Measurements from ENCODE around the gene PPFIBP1. TPM values are rescaled to one million over a fixed set of nuclear protein-coding genes. Genes with fewer than 3 reads are reported as not detected.

Gene PPFIBP1
- total RNA-seq, 4 donors from 2014 or later = 48.6 to 148 (median 74.8) TPM

DNA sequence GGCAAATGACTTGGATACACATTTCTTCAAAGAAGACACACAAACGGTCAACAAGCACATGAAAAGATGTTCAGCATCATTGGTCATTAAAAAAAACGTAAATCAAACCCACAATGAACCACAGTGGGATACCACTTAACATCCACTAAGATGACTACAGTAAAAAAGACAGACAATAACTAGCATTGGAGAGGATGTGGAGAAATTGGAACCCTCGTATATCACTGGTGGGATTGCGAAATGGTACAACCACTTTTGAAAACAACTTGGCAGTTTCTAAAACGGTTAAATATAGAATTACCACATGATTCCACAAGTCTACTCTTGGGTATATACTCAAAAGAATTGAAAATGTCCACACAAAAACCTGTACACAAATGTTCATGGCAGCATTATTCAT, 25.2 kb upstream of the PPFIBP1 start:
- WGBS = 83% methylated on average over 5 of the region's 5 CpGs
- no peak for DNase-seq (ENCODE audit: low spot score in 2 of 2)
- Histone ChIP-seq H3K9me3 (no peaks in the 10 kb centered on the region), H3K4me1 (no peaks in the 10 kb centered on the region), H3K27ac (no peak overlapping the region), H3K36me3 (no peaks in the 10 kb centered on the region), H3K4me3 (no peak overlapping the region), H3K27me3 (no peaks in the 10 kb centered on the region)
- TF ChIP-seq POLR2AphosphoS5 (IDR thresholded peaks at IDR 0.05) (no peak), POLR2A (IDR thresholded peaks at IDR 0.05) (no peak), EP300 (IDR thresholded peaks at IDR 0.05) (no peak)
- TF ChIP-seq, protein P1, sequence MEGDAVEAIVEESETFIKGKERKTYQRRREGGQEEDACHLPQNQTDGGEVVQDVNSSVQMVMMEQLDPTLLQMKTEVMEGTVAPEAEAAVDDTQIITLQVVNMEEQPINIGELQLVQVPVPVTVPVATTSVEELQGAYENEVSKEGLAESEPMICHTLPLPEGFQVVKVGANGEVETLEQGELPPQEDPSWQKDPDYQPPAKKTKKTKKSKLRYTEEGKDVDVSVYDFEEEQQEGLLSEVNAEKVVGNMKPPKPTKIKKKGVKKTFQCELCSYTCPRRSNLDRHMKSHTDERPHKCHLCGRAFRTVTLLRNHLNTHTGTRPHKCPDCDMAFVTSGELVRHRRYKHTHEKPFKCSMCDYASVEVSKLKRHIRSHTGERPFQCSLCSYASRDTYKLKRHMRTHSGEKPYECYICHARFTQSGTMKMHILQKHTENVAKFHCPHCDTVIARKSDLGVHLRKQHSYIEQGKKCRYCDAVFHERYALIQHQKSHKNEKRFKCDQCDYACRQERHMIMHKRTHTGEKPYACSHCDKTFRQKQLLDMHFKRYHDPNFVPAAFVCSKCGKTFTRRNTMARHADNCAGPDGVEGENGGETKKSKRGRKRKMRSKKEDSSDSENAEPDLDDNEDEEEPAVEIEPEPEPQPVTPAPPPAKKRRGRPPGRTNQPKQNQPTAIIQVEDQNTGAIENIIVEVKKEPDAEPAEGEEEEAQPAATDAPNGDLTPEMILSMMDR (IDR thresholded peaks at IDR 0.05) = no peak

DNA sequence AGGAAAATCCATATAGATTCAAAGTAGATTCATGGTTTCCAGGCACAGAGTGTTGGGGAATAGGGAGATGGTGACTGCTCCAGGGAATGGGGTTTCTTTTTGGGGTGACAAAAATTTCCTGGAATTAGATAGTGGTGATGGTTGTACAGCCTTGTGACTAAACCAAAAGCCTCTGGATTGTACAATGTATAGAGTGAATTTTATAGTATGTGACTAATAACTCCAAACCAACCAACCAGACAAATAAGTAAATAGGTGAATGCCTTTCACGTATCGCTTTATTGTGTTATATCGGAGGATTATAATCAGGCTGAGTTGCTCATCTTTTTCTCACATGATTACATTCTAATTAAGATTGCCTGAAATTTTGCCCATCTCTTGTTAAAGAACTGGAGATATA, 24.6 kb upstream of the PPFIBP1 start:
- no peak overlapping the region for H3K27ac ChIP-seq
- H3K36me3 ChIP-seq = no peaks in the 10 kb centered on the region
- H3K27me3 ChIP-seq = no peaks in the 10 kb centered on the region
- no peaks in the 10 kb centered on the region for H3K9me3 ChIP-seq
- H3K4me1 ChIP-seq = no peaks in the 10 kb centered on the region
- no peak for DNase-seq (ENCODE audit: low spot score in 2 of 2)
- no peak overlapping the region for H3K4me3 ChIP-seq
- TF ChIP-seq EP300 (IDR thresholded peaks at IDR 0.05) = no peak
- TF ChIP-seq POLR2AphosphoS5 (IDR thresholded peaks at IDR 0.05) = no peak
- TF ChIP-seq, protein P1 (IDR thresholded peaks at IDR 0.05) = no peak
- TF ChIP-seq POLR2A (IDR thresholded peaks at IDR 0.05) = no peak
- 91% methylated on average over 3 of the region's 3 CpGs for WGBS

DNA sequence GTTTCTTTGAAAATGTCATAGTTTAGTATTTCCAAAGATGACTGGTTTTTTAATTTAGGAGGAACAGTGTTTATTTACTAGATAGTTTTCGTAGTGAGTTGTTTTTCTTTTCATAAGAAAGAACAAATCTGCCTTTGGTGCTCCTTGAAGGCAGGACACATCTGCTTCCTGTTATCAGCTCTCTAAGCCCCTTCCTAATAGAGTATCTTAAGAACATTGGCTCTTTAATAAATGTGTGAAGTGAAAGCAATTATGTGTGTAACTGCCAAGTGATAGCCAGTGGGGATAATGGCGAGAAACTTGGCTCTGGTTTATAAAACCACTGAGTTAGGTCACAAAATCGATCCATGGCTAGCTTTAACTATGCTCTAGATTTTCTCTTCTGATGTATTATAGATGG, 23.5 kb upstream of the PPFIBP1 start:
- no peak for DNase-seq (ENCODE audit: low spot score in 2 of 2)
- 50% methylated on average over 3 of the region's 3 CpGs for WGBS
- TF ChIP-seq EP300 (IDR thresholded peaks at IDR 0.05) (no peak), POLR2AphosphoS5 (IDR thresholded peaks at IDR 0.05) (no peak), POLR2A (IDR thresholded peaks at IDR 0.05) (no peak)
- TF ChIP-seq, protein P1 (IDR thresholded peaks at IDR 0.05) = no peak
- Histone ChIP-seq H3K4me1 (no peaks in the 10 kb centered on the region), H3K36me3 (no peaks in the 10 kb centered on the region), H3K27me3 (no peaks in the 10 kb centered on the region), H3K27ac (no peak overlapping the region), H3K9me3 (no peaks in the 10 kb centered on the region), H3K4me3 (no peak overlapping the region)

DNA sequence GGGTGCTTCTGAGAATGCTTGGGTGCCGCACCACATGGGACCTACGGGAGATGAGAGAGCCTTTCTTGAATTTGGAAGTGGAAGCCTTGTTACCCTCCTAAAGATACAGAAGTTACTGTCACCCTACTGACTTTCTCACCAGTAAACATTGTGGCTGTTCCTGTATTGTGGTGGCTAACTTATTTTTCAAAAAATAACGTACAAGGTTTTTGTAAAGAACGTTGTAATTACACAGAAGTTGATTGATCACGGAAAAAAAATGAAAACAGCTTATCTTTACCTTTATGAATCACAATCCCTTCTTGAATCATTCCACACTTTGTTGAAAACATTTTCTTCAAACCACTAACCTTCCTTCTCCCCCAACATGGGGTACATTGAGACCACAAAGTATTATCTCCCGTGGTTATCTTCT, 22.0 kb upstream of the PPFIBP1 start:
- Histone ChIP-seq H3K27ac (no peak overlapping the region), H3K9me3 (no peaks in the 10 kb centered on the region), H3K4me1 (no peaks in the 10 kb centered on the region), H3K27me3 (no peaks in the 10 kb centered on the region), H3K4me3 (no peak overlapping the region), H3K36me3 (no peaks in the 10 kb centered on the region)
- TF ChIP-seq POLR2A (IDR thresholded peaks at IDR 0.05) (no peak), POLR2AphosphoS5 (IDR thresholded peaks at IDR 0.05) (no peak), EP300 (IDR thresholded peaks at IDR 0.05) (no peak)
- TF ChIP-seq, protein P1 (IDR thresholded peaks at IDR 0.05) = no peak
- WGBS = 95% methylated on average over 6 of the region's 6 CpGs
- DNase-seq (ENCODE audit: low spot score in 2 of 2) = no peak

DNA sequence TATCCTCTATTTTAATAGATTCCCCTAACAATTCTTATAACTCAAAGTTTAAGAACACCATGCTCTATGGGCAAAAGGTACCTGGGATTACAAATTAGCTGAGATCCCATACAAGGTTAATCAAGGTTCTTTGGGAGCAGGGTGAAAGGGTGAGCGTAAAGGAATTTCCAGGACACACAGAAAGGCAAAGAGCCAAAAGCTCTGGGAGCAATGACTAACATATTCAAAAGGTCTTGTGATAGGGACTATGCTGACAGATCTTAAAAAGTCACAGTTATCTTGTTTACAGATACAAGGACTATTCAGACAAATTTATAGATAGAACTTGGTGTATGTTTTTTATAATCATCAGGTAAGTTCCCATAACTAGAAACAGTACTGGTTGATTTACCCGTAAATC, 19.5 kb upstream of the PPFIBP1 start:
- no peak for DNase-seq (ENCODE audit: low spot score in 2 of 2)
- H3K4me1 ChIP-seq = no peaks in the 10 kb centered on the region
- H3K27ac ChIP-seq = no peak overlapping the region
- TF ChIP-seq, protein P1 (IDR thresholded peaks at IDR 0.05) = no peak
- TF ChIP-seq EP300 (IDR thresholded peaks at IDR 0.05) = no peak
- TF ChIP-seq POLR2A (IDR thresholded peaks at IDR 0.05) = no peak
- TF ChIP-seq POLR2AphosphoS5 (IDR thresholded peaks at IDR 0.05) = no peak
- H3K36me3 ChIP-seq = no peaks in the 10 kb centered on the region
- no peaks in the 10 kb centered on the region for H3K27me3 ChIP-seq
- H3K9me3 ChIP-seq = no peaks in the 10 kb centered on the region
- WGBS = 75% methylated on average over 2 of the region's 2 CpGs
- H3K4me3 ChIP-seq = no peak overlapping the region

Measured in suprapubic skin (tissue), 4 donors.